ENCODE data around the gene ARHGEF4.

ARHGEF4 gene

DNA sequence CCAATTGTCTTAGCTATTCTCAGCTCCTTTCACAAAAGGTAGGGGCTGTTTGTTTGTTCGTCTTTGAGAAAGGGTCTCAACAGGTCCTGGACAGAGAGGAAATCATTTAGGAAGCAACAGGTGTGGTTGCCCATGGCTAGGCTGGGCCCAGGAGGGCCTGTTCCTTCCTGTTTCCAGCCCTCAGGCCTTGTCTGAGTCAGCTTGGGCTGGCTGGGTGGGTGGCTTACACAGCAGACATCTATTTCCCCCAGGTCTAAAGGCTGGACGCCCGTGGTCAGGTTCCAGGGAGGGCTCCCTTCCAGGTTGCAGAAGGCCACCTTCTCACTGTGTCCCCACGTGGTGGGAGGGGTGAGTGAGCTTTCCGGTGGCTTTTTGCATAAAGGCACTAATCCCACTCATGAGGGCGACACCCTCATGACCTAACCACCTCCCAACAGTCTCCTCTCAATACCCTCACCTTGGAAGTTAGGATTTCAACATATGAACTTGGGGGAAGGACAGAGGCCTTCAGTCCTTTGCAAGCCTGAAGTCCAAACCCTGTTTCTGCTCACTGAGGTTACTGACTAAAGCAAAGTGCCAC is 45.5 kb downstream of the ARHGEF4 start:
- DNase-seq (ENCODE audit: low spot score), result no peak
- TF ChIP-seq, protein P1, sequence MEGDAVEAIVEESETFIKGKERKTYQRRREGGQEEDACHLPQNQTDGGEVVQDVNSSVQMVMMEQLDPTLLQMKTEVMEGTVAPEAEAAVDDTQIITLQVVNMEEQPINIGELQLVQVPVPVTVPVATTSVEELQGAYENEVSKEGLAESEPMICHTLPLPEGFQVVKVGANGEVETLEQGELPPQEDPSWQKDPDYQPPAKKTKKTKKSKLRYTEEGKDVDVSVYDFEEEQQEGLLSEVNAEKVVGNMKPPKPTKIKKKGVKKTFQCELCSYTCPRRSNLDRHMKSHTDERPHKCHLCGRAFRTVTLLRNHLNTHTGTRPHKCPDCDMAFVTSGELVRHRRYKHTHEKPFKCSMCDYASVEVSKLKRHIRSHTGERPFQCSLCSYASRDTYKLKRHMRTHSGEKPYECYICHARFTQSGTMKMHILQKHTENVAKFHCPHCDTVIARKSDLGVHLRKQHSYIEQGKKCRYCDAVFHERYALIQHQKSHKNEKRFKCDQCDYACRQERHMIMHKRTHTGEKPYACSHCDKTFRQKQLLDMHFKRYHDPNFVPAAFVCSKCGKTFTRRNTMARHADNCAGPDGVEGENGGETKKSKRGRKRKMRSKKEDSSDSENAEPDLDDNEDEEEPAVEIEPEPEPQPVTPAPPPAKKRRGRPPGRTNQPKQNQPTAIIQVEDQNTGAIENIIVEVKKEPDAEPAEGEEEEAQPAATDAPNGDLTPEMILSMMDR (IDR thresholded peaks at IDR 0.05; ENCODE audit: extremely low read depth, missing control alignments), result no peak

DNA sequence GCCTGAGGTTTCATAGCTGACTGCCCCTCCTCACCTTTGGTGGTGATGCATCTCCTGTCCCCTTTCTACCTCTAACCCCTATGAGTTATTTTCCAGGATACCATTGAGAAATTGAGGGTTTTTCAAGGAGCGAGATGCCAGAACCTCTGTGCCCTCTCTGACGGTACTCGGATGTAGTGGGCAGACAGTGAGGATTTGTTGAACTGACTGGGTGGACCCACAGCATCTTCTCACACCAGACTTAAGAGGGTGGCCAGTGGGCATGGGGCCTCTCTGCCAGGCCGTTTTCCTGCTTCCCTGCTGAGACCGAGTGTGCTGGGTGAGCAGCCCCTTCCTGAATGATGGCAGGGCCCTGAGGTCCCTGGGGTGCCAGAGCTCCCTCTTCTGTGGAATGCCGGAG is 46.3 kb downstream of the ARHGEF4 start:
- TF ChIP-seq, protein P1 (IDR thresholded peaks at IDR 0.05; ENCODE audit: extremely low read depth, missing control alignments), result no peak
- no peak for DNase-seq (ENCODE audit: low spot score)

DNA sequence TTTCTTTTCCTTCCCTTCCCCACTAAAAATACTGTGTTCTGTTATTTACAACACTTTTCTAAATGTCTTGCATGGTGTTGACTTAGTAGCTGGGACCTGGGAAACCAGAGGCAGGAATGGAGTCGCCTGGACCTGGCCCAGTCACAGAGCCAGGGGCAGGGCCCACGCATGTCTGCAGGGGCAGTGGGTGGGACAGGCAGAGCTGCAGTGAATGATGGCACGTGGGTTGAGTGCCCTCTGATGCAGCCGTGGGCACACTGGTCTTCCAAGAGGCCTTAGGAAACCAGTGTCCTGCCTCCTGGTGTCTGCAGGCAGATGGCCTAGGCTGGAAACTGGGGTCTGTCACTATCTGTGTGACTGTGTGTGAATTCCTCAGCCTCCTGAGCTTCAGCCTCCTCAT is 46.8 kb downstream of the ARHGEF4 start:
- TF ChIP-seq, protein P1 (IDR thresholded peaks at IDR 0.05; ENCODE audit: extremely low read depth, missing control alignments), result no peak

DNA sequence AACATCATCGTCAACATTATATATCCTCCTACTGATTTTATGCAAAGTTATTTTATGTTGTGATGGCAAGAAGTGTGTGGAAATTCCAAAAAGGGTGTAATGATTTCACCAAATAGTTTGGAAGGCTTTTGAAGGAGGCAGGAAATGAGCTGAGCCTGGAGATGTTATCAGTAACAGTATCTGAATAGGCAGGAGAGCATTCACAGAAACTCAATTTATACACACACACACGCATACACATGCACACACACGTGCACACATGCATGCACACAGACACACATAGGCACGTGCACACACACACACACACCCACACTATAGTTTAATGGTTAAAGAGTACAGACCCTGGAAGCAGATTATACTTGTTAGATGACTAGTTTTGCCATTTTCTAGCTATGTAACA is 47.3 kb downstream of the ARHGEF4 start:
- no peak for DNase-seq (ENCODE audit: low spot score)
- TF ChIP-seq, protein P1 (IDR thresholded peaks at IDR 0.05; ENCODE audit: extremely low read depth, missing control alignments), result no peak

More for the DNA sequence above, 46.8 kb downstream of the ARHGEF4 start:
- no peak for DNase-seq (ENCODE audit: low spot score)

DNA sequence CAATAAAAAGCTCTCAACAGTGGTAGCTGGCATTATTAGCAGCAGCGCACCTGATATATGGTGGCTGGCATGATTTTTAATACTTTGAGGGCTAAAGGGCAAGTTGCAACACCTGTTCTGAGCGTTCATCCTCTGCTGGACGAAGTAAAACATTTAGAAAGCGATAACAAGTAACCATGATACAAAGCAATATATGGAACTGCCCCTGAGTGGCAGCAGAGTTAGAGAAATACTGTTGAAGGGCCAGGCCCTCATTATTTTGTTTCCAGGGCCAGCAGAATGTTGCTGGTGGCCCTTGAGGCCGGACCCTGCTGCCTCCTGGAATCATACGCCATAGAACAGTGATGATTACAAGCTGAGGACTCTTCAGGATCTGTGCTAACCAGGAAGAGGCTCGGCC is 47.8 kb downstream of the ARHGEF4 start:
- TF ChIP-seq, protein P1 (IDR thresholded peaks at IDR 0.05; ENCODE audit: extremely low read depth, missing control alignments), result no peak

DNA sequence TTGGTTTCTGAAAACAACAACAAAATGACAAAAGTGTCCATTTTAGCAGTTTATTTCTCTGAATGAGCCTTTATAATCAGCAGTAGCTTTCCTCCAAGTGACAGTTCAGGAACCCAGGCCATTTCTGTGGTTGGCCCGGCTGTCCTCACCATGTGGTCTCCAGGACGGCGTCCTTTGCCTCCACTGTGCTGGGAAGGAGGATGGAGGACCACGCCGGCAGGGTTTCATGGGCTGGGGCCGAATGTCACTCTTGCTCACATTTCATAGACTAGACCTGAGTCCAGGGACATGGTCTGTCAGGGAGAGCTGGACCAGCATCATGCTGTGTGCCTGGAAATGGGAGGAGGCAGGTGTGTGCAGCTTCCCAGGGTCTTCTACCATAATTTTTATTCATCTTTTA is 50.9 kb downstream of the ARHGEF4 start:
- DNase-seq (ENCODE audit: low spot score), result no peak
- TF ChIP-seq, protein P1 (IDR thresholded peaks at IDR 0.05; ENCODE audit: extremely low read depth, missing control alignments), result no peak

More for the DNA sequence above, 47.8 kb downstream of the ARHGEF4 start:
- DNase-seq (ENCODE audit: low spot score), result no peak

DNA sequence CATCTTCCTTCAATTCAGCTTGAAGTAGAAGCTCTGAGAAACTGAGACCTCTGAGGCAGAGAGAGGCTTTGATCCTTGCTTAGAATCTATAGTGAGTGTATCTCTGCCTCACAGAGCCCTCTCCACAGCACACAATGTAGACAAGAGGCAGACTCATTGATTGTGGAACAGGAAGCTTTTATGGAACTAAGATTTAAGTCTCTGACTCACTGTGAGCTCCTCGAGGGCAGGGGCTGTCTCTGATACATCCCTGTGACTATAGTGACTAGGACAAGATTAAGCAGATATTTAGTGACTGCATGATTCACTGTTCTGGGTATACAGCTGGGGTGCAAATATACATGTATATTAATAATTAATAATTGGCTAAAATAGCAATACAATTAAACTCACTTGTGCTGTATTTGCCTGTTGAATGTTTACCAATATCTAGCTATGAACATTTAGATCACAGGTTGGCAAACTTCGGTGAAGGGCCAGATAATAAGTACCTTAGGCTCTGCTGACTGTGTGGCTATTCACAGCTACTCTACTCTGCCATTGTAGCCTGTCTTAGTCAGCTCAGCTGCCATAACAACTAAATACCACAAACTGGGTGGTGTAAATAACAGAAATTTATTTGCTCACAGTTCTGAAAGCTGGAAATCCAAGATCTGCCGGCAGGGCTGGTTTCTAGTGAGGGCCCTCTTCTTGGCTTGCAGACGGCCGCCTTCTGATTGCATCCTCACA is 54.4 kb downstream of the ARHGEF4 start:
- no peak for DNase-seq (ENCODE audit: low spot score)
- TF ChIP-seq, protein P1 (IDR thresholded peaks at IDR 0.05; ENCODE audit: extremely low read depth, missing control alignments), result no peak

All from GM20000 (cell line).